Esophagus squamous epithelium (tissue), 5 donors: ENCODE results near the gene ADRA2B. TPM values are rescaled to one million over a fixed set of nuclear protein-coding genes. Genes with fewer than 3 reads are reported as not detected.

Source experiments
- DNase-seq: peaks from one replicate; lab custom pipeline; 2025; lab: John Stamatoyannopoulos, UW
- H3K27ac ChIP-seq, 4 donors: fragments of 200-600 bp; sonication (generic); one replicate each; pipeline ENCODE4 v1.5.1; 2016 to 2019; ENCODE audit warnings: mild to moderate bottlenecking in 1 of 4
- H3K27me3 ChIP-seq, 4 donors: fragments of 200-600 bp; sonication (generic); 1 replicate in 3 of 4; 2 replicates in 1 of 4; pipeline versions ENCODE4 v1.5.1 to v1.6.0; 2017 to 2021; ENCODE audit warnings: antibody characterized with exemption in 1 of 4
- H3K36me3 ChIP-seq, 3 donors: fragments of 200-600 bp; sonication (generic); one replicate each; pipeline ENCODE4 v1.5.1; 2016 to 2019
- H3K4me1 ChIP-seq, 3 donors: fragments of 200-600 bp; sonication (generic); one replicate each; pipeline ENCODE4 v1.5.1; 2017 to 2019
- H3K4me3 ChIP-seq, 4 donors: fragments of 200-600 bp; sonication (generic); 1 replicate in 3 of 4; 2 replicates in 1 of 4; pipeline ENCODE4 v1.5.1; 2016 to 2019; ENCODE audit warnings: mild to moderate bottlenecking in 2 of 4, moderate library complexity in 1 of 4
- H3K9me3 ChIP-seq, 3 donors: fragments of 200-600 bp; sonication (generic); one replicate each; pipeline ENCODE4 v1.5.1; 2016 to 2019
- CTCF ChIP-seq, 6 experiments: fragments of 450-650 bp in 4 of 6; fragments of 200-600 bp in 2 of 6; sonication (generic) in 2 of 6; IDR thresholded peaks; one replicate each; pipeline ENCODE4 v1.5.1; 2016 to 2019; ENCODE audit warnings: antibody characterized with exemption in 6 of 6, mild to moderate bottlenecking in 4 of 6, moderate library complexity in 4 of 6
- POLR2A ChIP-seq, 4 donors: fragments of 450-650 bp; IDR thresholded peaks; one replicate each; pipeline ENCODE4 v1.6.1; 2017; ENCODE audit warnings: antibody characterized with exemption in 4 of 4, mild to moderate bottlenecking in 4 of 4, moderate library complexity in 3 of 4
- WGBS, 2 donors: methylation state at CpG; one replicate each; pipeline ENCODE4 v1.1.5; 2018; 5-methylcytosine and 5-hydroxymethylcytosine counted together
- intact Hi-C: fragments of 100-400 bp; cut with DNase I; formaldehyde crosslinking; loops from one replicate; pipeline ENCODE4 v1.15.0; 2022
- total RNA-seq, 4 donors: library from RNA; depleted of rRNA; stranded (reverse); fragments of >200 nt; gene quantifications; one replicate each; pipeline ENCODE4 v1.1.0, GENCODE V29; 2016
- donor health status: DM: yes; HTN: yes; CAD: no.

Gene ADRA2B
- total RNA-seq, 4 donors from 2014 or later, result 0.04 to 1.2 (median 0.38) TPM; not detected in 1

GRCh38 chr2:96102596-96103186 lies 13.7 kb downstream of the ADRA2B start:
- no peak for DNase-seq
- Histone ChIP-seq H3K4me3 (no peak overlapping the region), H3K27me3 (peaks cover 0 to 11% (median 0%) of the 10 kb centered on the region in 4 donors), H3K4me1 (peaks cover 0 to 10% (median 0%) of the 10 kb centered on the region in 3 donors), H3K9me3 (peaks cover 0 to 19% (median 10%) of the 10 kb centered on the region in 3 donors), H3K27ac (no peak overlapping the region), H3K36me3 (no peaks in the 10 kb centered on the region)
- intact Hi-C loops, result no loop called here
- TF ChIP-seq POLR2A (IDR thresholded peaks at IDR 0.05) (no peak), CTCF (IDR thresholded peaks at IDR 0.05) (no peak)
- 93 to 100% methylated on average over 6 to 11 of the region's 15 CpGs for WGBS, 2 donors

- Histone ChIP-seq H3K27ac (no peak overlapping the region), H3K9me3 (peaks cover 0 to 13% (median 9%) of the 10 kb centered on the region in 3 donors), H3K27me3 (peaks cover 0 to 5% (median 0%) of the 10 kb centered on the region in 4 donors), H3K4me3 (no peak overlapping the region), H3K36me3 (no peaks in the 10 kb centered on the region), H3K4me1 (peaks cover 0 to 10% (median 0%) of the 10 kb centered on the region in 3 donors)
- no peak for TF ChIP-seq POLR2A (IDR thresholded peaks at IDR 0.05)
- no peak for TF ChIP-seq CTCF (IDR thresholded peaks at IDR 0.05)
- no peak for DNase-seq
- intact Hi-C loops, result no loop called here
- WGBS, 2 donors, result 63 to 79% methylated on average over 2 of the region's 3 CpGs
Measured at GRCh38 chr2:96100893-96101304, 15.5 kb downstream of the ADRA2B start.

- H3K36me3 ChIP-seq, result no peaks in the 10 kb centered on the region
- TF ChIP-seq POLR2A (IDR thresholded peaks at IDR 0.05), result no peak
- no peak for TF ChIP-seq CTCF (IDR thresholded peaks at IDR 0.05)
- 62 to 71% methylated on average over 5 to 7 of the region's 12 CpGs for WGBS, 2 donors
- intact Hi-C loops, result no loop called here
- peaks cover 0 to under 1% (median 0%) of the 10 kb centered on the region in 4 donors for H3K27me3 ChIP-seq
- no peak overlapping the region for H3K4me3 ChIP-seq
- H3K27ac ChIP-seq, result peak overlapping the region in 2 of 4 donors; percentile 50 to 78
- peaks cover 0 to 5% (median 1%) of the 10 kb centered on the region in 3 donors for H3K9me3 ChIP-seq
- H3K4me1 ChIP-seq, result peaks cover 0 to 10% (median 0%) of the 10 kb centered on the region in 3 donors
- DNase-seq, result no peak
Measured at GRCh38 chr2:96099861-96100798, 16.2 kb downstream of the ADRA2B start.

GRCh38 chr2:96098900-96099590 lies 17.3 kb downstream of the ADRA2B start:
- H3K36me3 ChIP-seq, result no peaks in the 10 kb centered on the region

More at GRCh38 chr2:96098900-96099590, 17.3 kb downstream of the ADRA2B start:
- H3K4me3 ChIP-seq, result no peak overlapping the region
- 75 to 100% methylated on average over 3 to 4 of the region's 11 CpGs for WGBS, 2 donors
- H3K9me3 ChIP-seq, result no peaks in the 10 kb centered on the region
- TF ChIP-seq POLR2A (IDR thresholded peaks at IDR 0.05), result no peak
- no peak for TF ChIP-seq CTCF (IDR thresholded peaks at IDR 0.05)
- H3K27me3 ChIP-seq, result no peaks in the 10 kb centered on the region
- intact Hi-C loops, result no loop called here
- peaks cover 0 to 10% (median 0%) of the 10 kb centered on the region in 3 donors for H3K4me1 ChIP-seq
- no peak for DNase-seq
- H3K27ac ChIP-seq, result peak overlapping the region in 3 of 4 donors; percentile 50 to 78 (median 55)
